SK-N-SH treated with all-trans-retinoic acid at 6 μM for 48 hours (cell line): ENCODE data around the gene CLEC17A.
"Not testable (repeated sequence)": the region's sequence is repeated elsewhere in the genome, so short reads cannot be mapped to it uniquely, and the experiment has no call there.

Source experiments
- RARB ChIP-seq: fragments of 250-450 bp; sonication (Bioruptor Pico); IDR thresholded peaks from 2 replicates; pipeline ENCODE4 v1.8.0; 2021; ENCODE audit warnings: mild to moderate bottlenecking, moderate library complexity
- TCF4 ChIP-seq: fragments of 250-450 bp; sonication (Bioruptor Pico); IDR thresholded peaks from 2 replicates; pipeline ENCODE4 v1.8.0; 2021; ENCODE audit warnings: mild to moderate bottlenecking, moderate library complexity, borderline replicate concordance
- ZC3H10 ChIP-seq: fragments of 250-450 bp; sonication (Bioruptor Pico); IDR thresholded peaks from 2 replicates; pipeline ENCODE4 v1.5.1; 2021; ENCODE audit warnings: mild to moderate bottlenecking, moderate library complexity
- TF ChIP-seq, protein P1 (sequence below): fragments of 250-450 bp; sonication (Bioruptor Pico); IDR thresholded peaks from 2 replicates; pipeline ENCODE4 v1.8.0; 2020; ENCODE audit warnings: mild to moderate bottlenecking, moderate library complexity, borderline replicate concordance

DNA sequence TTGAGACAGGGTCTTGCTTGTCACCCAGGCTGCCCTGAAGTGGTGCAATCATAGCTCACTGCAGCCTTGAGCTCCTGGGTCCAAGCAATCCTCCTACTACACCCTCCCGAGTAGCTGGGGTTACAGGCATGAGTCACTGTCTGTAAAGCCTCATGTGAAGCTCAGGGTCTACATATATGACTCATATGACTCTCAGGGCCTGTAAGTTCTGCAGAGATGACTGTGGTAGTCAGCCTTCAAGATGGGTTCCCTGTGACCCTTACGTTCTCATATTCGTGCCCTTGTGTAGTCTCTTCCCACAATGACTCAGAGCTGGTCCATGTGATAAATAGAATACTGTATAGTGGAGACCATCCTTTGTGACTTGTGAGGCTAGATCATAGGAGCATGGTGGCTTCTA, 2.3 kb downstream of the CLEC17A start:
- not testable (repeated sequence) for TF ChIP-seq ZC3H10 (CRISPR knock-in tag); TCF4; RARB
- TF ChIP-seq, protein P1, sequence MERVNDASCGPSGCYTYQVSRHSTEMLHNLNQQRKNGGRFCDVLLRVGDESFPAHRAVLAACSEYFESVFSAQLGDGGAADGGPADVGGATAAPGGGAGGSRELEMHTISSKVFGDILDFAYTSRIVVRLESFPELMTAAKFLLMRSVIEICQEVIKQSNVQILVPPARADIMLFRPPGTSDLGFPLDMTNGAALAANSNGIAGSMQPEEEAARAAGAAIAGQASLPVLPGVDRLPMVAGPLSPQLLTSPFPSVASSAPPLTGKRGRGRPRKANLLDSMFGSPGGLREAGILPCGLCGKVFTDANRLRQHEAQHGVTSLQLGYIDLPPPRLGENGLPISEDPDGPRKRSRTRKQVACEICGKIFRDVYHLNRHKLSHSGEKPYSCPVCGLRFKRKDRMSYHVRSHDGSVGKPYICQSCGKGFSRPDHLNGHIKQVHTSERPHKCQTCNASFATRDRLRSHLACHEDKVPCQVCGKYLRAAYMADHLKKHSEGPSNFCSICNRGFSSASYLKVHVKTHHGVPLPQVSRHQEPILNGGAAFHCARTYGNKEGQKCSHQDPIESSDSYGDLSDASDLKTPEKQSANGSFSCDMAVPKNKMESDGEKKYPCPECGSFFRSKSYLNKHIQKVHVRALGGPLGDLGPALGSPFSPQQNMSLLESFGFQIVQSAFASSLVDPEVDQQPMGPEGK (CRISPR knock-in tag): not testable (repeated sequence)
